ENCODE data around the gene CT45A5.
"Not testable (repeated sequence)": the region's sequence is repeated elsewhere in the genome, so short reads cannot be mapped to it uniquely, and the experiment has no call there.

Gene CT45A5, protein sequence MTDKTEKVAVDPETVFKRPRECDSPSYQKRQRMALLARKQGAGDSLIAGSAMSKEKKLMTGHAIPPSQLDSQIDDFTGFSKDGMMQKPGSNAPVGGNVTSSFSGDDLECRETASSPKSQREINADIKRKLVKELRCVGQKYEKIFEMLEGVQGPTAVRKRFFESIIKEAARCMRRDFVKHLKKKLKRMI

DNA sequence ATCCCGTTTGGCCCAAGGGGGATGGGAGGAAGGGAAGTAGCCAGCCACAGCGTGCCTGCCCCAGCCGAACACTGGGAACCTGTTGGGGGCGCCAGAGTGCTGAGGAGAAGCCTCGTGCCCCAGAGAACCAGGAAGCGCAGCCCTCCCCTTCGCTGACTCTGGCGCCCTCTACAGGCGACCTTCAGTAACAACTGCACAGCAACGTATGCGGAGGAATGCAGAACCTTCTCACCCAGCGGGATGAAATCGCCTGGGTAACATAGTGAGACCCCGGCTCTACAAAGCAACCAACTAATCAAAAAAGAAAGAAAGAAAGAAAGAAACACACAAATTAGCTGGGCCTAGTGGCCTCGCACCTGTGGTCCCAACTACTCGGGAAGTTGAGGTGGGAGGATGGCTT is at the start of gene CT45A5:
CT45A5 (minus strand) TSS at position 101 of the 400 bp plus-strand sequence. CDS start 3,774 bp downstream, outside the sequence.
- not testable (repeated sequence) for H3K4me1 Mint-ChIP-seq, H3K27ac Mint-ChIP-seq, H3K27me3 Mint-ChIP-seq

DNA sequence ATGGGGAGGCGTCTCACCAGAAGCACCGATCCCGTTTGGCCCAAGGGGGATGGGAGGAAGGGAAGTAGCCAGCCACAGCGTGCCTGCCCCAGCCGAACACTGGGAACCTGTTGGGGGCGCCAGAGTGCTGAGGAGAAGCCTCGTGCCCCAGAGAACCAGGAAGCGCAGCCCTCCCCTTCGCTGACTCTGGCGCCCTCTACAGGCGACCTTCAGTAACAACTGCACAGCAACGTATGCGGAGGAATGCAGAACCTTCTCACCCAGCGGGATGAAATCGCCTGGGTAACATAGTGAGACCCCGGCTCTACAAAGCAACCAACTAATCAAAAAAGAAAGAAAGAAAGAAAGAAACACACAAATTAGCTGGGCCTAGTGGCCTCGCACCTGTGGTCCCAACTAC is 34.6 kb upstream of the CT45A5 start, which contains the start of gene CT45A2:
CT45A2 (minus strand) TSS at position 101 of the 400 bp plus-strand sequence. CDS start 3,747 bp downstream, outside the sequence.
- not testable (repeated sequence) for H3K27ac Mint-ChIP-seq, H3K9me3 Mint-ChIP-seq, H3K36me3 Mint-ChIP-seq, H3K4me1 Mint-ChIP-seq, H3K27me3 Mint-ChIP-seq, H3K4me3 Mint-ChIP-seq

More for the DNA sequence above, at the start of gene CT45A5:
- H3K9me3 Mint-ChIP-seq, H3K4me3 Mint-ChIP-seq, H3K36me3 Mint-ChIP-seq: not testable (repeated sequence)

DNA sequence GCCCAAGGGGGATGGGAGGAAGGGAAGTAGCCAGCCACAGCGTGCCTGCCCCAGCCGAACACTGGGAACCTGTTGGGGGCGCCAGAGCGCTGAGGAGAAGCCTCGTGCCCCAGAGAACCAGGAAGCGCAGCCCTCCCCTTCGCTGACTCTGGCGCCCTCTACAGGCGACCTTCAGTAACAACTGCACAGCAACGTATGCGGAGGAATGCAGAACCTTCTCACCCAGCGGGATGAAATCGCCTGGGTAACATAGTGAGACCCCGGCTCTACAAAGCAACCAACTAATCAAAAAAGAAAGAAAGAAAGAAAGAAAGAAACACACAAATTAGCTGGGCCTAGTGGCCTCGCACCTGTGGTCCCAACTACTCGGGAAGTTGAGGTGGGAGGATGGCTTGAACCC is 17.4 kb upstream of the CT45A5 start, which contains the start of gene CT45A6:
CT45A6 (minus strand) TSS at position 101 of the 400 bp plus-strand sequence. CDS start 3,794 bp downstream, outside the sequence.
- not testable (repeated sequence) for H3K4me3 Mint-ChIP-seq, H3K27ac Mint-ChIP-seq, H3K4me1 Mint-ChIP-seq, H3K27me3 Mint-ChIP-seq, H3K9me3 Mint-ChIP-seq, H3K36me3 Mint-ChIP-seq

DNA sequence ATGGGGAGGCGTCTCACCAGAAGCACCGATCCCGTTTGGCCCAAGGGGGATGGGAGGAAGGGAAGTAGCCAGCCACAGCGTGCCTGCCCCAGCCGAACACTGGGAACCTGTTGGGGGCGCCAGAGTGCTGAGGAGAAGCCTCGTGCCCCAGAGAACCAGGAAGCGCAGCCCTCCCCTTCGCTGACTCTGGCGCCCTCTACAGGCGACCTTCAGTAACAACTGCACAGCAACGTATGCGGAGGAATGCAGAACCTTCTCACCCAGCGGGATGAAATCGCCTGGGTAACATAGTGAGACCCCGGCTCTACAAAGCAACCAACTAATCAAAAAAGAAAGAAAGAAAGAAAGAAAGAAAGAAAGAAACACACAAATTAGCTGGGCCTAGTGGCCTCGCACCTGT is 17.2 kb downstream of the CT45A5 start, which contains the start of gene CT45A3:
CT45A3 (minus strand) TSS at position 101 of the 400 bp plus-strand sequence. CDS start 3,747 bp downstream, outside the sequence.
- not testable (repeated sequence) for H3K27ac Mint-ChIP-seq, H3K27me3 Mint-ChIP-seq, H3K36me3 Mint-ChIP-seq, H3K4me1 Mint-ChIP-seq, H3K4me3 Mint-ChIP-seq, H3K9me3 Mint-ChIP-seq

DNA sequence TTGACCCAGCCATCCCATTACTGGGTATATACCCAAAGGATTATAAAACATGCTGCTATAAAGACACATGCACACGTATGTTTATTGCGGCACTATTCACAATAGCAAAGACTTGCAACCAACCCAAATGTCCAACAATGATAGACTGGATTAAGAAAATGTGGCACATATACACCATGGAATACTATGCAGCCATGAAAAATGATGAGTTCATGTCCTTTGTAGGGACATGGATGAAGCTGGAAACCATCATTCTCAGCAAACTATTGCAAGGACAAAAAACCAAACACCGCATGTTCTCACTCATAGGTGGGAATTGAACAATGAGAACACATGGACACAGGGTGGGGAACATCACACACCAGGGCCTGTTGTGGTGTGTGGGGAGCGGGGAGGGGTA is 40.6 kb downstream of the CT45A5 start:
- H3K4me1 Mint-ChIP-seq, H3K27me3 Mint-ChIP-seq: not testable (repeated sequence)

DNA sequence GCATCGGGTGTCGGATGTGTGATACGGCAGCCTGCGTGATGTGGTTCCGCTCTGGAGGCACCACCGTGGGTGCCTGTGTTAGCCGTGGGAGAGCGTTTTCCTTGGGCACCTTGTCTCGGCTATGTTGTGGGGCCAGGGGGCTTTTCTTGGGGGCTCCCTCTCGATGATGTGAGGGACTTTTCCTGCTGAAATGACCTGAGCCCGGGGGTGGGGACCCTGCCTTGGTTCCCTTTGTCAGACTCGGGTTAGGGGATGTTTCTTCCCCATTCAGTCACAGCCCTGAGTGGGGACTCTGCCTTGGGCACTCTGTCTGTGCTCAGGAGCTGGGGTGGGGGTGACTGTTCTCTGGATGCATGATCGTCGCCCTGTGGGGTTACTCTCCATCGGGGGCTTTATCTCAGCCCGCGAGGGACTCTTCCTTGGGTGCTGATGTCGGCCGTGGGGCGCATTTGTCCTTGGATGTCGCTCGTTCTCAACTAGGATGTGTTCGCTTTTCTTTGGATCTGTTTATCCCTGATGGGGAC is 44.0 kb downstream of the CT45A5 start:
- H3K4me3 Mint-ChIP-seq: no peak overlapping the region
- no peak overlapping the region for H3K27ac Mint-ChIP-seq
- no peaks in the 10 kb centered on the region for H3K36me3 Mint-ChIP-seq
- H3K27me3 Mint-ChIP-seq: no peaks in the 10 kb centered on the region
- H3K9me3 Mint-ChIP-seq: no peaks in the 10 kb centered on the region
- H3K4me1 Mint-ChIP-seq: no peaks in the 10 kb centered on the region

More for the DNA sequence above, 40.6 kb downstream of the CT45A5 start:
- H3K4me3 Mint-ChIP-seq, H3K9me3 Mint-ChIP-seq, H3K36me3 Mint-ChIP-seq, H3K27ac Mint-ChIP-seq: not testable (repeated sequence)

DNA sequence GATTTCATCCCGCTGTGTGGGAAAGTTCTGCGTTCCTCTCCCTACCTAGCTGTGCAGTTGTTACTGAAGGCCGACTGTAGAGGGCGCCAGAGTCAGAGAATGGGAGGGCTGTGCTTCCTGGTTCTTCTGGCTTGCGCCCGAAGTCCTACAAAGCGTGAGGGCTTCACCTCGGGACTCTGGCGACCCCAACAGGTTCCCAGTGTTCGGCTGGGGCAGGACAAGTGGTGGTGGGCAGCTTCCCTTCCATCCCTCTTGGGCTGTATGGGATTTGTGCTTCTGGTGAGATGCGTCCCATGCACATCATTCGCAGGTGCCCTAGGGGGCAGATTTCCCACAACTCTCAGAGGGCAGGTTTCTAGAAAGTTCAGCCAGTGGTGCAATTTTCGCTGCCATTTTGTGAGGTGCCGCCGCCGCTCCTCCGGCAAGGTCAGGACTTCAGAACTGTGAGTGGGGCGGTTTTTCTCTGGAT is 44.6 kb downstream of the CT45A5 start:
- Mint-ChIP-seq H3K9me3 (no peaks in the 10 kb centered on the region), H3K27me3 (no peaks in the 10 kb centered on the region), H3K4me1 (no peaks in the 10 kb centered on the region), H3K4me3 (no peak overlapping the region), H3K36me3 (no peaks in the 10 kb centered on the region), H3K27ac (no peak overlapping the region)

DNA sequence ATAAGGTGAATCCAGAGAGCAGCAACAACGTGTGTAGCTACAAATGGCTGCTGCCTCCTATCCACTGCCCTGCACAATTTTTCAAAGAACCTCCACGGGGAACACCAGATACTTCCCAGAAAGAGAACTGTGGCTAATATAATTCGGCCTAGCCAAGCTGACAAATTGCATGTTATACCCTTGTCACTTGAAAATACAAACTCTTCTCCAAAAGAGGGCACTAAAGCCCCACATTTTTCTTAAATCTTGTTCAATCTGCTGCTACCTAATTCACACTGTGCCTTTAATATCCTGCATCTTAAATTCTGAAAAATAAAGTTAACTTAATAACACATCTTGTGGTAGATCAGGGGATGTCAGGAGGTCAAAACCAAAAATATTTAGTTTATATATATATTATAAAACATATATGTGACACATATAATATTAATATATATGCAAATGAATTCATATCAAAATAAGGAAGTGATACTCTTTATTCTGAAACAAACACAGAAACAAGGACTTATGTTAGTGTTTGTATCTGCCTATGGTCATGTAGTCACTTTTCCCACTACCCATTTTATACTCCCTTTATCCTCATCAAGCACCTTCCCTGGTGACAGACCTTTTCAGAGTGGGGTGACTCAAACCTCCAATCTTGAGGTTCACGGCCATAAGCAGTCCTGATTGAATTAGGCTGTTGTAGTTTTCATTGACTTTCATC is 47.8 kb downstream of the CT45A5 start:
- Mint-ChIP-seq H3K36me3 (no peaks in the 10 kb centered on the region), H3K27ac (no peak overlapping the region), H3K27me3 (no peaks in the 10 kb centered on the region), H3K9me3 (no peaks in the 10 kb centered on the region), H3K4me3 (no peak overlapping the region), H3K4me1 (no peaks in the 10 kb centered on the region)

DNA sequence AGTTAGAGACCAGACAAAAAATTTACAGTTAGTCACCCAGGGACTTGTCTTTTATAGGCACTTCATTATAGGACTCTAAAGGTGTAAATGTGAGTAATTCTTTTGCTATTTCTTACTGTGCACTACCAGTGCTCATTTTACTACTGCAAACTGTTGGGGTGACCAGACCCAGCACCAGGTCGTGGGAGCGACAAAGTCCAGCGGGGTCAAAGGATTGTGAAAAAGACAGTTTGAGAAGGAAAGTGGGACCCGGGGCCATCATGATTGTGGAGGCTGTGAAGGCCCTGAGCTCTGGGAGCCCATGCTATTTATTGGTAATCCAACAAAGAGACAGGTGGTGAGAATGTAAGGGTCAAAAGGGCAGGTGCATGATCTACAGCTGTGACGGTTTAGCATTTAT is 50.6 kb downstream of the CT45A5 start:
- H3K36me3 Mint-ChIP-seq, H3K27ac Mint-ChIP-seq, H3K9me3 Mint-ChIP-seq, H3K4me3 Mint-ChIP-seq, H3K4me1 Mint-ChIP-seq, H3K27me3 Mint-ChIP-seq: not testable (repeated sequence)

Measured in activated naive CD4-positive, alpha-beta T cell treated with anti-CD3 and anti-CD28 coated beads, Interleukin-2, amount 50 U/mL, for 24 hours (primary cell).